SKM-1 treated with dmso at 0.1 percent for 144 hours (cell line): ENCODE measurements around the gene POLD1.
"Not testable (repeated sequence)": the region's sequence is repeated elsewhere in the genome, so short reads cannot be mapped to it uniquely, and the experiment has no call there.

Experiments used
- DNase-seq: peaks from one replicate; lab custom pipeline; 2025; ENCODE audit not compliant: unreplicated experiment; lab: John Stamatoyannopoulos, UW

The POLD1 gene

DNA sequence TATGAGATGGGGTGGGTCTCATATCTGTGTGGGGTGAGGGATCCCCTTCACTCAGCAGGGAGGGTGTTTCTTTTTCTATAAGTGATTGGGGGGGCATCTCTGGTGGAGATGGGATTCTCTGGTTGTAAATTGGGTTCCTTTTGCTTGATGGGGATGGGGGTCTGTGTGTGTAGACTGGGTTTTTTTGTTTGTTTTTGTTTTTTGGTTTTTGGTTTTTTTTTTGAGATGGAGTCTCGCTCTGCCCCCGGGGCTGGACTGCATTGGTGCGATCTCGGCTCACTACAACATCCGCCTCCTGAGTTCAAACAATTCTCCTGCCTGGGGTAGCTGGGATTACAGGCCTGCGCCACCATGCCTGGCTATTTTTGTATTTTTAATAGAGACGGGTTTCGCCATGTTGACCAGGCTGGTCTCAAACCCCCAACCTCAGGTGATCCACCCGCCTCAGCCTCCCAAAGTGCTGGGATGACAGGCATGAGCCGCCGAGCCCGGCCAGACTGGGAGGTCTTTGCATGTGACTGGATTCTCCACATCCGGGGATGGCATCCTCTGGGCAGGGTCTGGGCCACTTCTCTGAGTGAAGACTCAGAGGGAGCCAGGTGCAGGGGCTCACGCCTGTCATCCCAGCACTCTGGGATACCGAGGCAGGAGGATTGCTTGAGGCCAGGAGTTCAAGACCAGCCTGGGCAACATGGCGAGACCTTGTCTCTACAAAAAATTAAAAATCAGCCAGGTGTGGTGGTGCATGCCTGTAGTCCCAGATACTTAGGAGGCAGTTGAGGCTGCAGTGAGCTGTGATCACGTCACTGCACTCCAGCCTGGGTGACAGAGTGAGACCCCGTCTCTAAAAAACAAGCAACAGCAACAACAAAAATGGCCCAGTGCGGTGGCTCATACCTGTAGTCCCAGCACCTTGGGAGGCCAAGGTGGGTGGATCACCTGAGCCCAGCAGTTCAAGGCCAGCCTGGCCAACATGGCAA lies 49.3 kb downstream of the POLD1 start:
- DNase-seq = no peak

- DNase-seq = no peak
Measured at GRCh38 chr19:50434525-50434924, 50.4 kb downstream of the POLD1 start.

DNA sequence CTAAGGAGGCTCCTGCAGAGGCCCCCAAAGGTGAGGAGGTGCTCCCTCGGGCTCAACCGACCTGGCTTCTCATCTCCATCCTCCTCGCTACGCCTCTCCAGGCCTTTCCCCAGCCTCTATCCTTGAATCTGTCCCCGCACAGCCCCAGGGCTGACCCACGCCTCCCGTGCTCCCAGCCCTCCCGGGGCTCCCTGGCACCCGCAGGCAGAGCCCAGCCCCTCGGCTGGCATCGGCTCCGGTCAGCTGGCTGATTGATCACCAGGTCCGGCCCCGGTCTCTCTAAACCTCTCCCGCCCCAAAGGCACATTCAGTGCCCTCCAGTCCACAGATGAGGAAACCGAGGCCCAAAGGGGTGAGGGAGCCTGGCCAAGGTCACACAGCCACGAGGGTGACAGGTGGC lies 51.1 kb downstream of the POLD1 start:
- DNase-seq = no peak

- DNase-seq = no peak
Measured at GRCh38 chr19:50435627-50436026, 51.5 kb downstream of the POLD1 start.

- DNase-seq = no peak
Measured at GRCh38 chr19:50437862-50438449, 53.8 kb downstream of the POLD1 start.

DNA sequence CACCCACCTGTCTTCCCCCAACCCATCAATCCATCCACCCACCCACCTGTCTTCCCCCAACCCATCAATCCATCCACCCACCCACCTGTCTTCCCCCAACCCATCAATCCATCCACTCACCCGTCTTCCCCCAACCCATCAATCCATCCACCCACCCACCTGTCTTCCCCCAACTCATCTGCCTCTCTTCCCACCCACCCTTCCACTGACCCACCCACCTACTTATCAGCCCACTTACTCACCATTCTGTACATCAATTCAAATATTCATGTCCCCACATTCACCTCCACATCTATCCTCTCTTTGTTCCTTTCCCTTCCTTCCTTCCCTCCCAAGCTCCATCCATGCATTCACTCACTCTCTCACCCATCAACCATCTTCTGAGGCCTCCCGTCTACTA lies 55.0 kb downstream of the POLD1 start:
- DNase-seq = not testable (repeated sequence)

DNA sequence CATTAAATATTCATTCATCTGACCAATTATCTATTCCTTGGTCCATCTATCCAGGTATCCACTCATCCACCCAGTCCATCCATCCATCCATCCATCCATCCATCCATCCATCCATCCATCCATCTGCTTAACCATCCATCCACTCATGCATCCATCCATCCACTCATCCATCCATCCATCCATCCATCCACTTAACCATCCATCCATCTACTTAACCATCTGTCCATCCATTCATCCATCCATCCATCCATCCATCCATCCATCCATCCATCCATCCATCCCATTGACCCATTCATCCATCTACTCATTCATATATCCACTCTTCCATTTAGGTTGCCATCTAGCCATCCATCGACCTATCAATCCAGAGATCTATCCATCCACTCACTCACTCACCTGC lies 59.9 kb downstream of the POLD1 start:
- DNase-seq = no peak

DNA sequence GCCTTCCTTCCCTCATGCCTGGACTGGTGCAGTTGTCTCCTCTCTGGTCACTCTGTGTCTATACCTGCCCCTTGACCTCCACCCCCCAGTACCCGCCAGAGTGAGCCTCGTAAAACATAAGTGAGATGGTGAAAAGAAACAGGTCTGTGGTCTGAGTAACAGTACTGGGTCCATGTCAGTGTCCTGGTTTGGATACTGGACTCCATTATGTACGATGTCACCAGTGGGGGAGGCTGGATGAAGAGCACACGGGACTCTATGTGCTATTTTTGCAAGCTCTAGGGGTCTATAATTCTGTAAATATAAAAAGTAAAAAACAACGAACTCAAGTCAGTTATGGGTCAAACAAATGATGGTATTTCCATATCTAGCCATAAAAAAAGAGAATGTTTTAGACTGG lies 62.9 kb downstream of the POLD1 start:
- no peak for DNase-seq

DNA sequence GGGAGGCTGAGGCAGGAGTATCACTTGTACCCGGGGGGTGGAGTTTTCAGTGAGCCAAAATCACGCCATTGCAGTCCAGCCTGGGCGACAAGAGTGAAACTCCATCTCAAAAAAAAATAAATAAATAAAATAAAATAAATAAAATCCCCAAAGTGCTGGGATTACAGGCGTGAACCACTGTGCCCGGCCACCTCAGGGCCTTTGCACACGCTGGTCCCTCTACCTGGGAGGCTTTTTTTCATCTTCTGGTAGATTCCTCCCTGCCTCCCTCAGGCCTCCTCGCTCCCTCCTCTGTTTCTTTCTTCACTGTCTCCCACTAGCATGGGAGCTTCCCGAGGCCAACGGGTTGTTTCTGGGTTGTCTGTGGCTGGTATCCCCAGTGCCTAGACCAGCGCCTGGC lies 63.6 kb downstream of the POLD1 start:
- DNase-seq = no peak

- no peak for DNase-seq
Measured at GRCh38 chr19:50449236-50449899, 65.2 kb downstream of the POLD1 start.

DNA sequence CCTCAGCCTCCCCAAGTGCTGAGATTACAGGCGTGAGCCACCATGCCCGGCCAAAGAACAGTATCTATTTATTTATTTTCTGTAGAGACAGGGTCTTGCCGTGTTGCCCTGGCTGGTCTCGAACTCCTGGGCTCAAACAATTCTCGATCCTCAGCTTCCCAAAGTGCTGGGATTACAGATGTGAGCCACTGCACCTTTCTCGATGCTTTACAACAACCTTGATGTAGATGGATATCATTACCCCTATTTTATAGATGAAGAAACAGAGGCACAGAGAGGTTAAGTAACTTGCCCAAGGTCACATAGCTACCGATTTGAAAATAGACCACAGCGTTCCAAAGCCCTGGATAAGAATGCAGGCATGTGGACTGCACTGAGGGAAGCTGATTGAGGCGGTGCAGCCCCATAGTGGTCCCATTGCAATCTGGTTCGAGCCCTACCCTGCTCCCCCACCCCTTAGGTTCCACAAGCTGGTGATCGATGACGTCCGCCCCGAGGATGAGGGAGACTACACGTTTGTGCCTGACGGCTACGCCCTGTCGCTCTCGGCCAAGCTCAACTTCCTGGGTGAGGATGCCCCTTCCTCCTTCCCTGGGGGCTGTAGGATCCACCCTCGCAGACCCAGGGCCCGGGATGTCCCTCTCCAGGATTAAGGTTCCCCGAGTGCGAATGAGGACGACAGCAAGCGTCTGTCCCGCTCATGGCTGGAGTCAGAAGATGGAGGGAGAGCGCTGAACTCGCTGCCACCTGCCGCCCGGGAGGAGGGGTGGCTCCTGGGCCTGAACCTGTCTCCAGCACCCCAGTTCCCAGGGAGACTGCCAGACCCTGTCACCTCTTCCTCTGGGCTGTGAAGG lies 66.4 kb downstream of the POLD1 start:
- DNase-seq = no peak

- DNase-seq = no peak
Measured at GRCh38 chr19:50451223-50451534, 67.0 kb downstream of the POLD1 start.

GRCh38 chr19:50453243-50453642 lies 69.1 kb downstream of the POLD1 start:
- DNase-seq = no peak

DNA sequence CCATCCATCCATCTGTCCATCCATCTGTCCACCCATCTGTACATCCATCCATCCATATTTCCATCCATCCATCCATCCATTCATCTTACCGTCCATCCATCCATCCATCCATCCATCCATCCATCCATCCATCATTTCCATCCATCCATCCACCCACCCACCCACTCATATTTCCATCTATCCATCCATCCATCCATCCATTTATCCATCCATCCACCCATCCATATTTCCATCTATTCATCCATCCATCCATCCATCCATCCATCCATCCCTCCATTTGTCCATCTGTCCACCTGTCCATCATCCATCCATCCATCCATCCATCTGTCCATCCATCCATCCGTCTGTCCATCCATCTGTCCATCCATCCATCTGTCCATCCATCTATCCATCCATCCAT lies 71.8 kb downstream of the POLD1 start:
- DNase-seq = no peak

- DNase-seq = no peak
Measured at GRCh38 chr19:50457300-50457699, 73.2 kb downstream of the POLD1 start.

GRCh38 chr19:50458396-50459066 lies 74.4 kb downstream of the POLD1 start:
- DNase-seq = no peak

- no peak for DNase-seq
Measured at GRCh38 chr19:50459067-50459456, 74.9 kb downstream of the POLD1 start.

GRCh38 chr19:50459638-50460037 lies 75.5 kb downstream of the POLD1 start:
- no peak for DNase-seq

- DNase-seq = no peak
Measured at GRCh38 chr19:50460161-50460765, 76.1 kb downstream of the POLD1 start.
